ENCODE results near the gene TM9SF1.

- TF ChIP-seq, protein P1, sequence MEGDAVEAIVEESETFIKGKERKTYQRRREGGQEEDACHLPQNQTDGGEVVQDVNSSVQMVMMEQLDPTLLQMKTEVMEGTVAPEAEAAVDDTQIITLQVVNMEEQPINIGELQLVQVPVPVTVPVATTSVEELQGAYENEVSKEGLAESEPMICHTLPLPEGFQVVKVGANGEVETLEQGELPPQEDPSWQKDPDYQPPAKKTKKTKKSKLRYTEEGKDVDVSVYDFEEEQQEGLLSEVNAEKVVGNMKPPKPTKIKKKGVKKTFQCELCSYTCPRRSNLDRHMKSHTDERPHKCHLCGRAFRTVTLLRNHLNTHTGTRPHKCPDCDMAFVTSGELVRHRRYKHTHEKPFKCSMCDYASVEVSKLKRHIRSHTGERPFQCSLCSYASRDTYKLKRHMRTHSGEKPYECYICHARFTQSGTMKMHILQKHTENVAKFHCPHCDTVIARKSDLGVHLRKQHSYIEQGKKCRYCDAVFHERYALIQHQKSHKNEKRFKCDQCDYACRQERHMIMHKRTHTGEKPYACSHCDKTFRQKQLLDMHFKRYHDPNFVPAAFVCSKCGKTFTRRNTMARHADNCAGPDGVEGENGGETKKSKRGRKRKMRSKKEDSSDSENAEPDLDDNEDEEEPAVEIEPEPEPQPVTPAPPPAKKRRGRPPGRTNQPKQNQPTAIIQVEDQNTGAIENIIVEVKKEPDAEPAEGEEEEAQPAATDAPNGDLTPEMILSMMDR (conservative IDR thresholded peaks at IDR 0.05; ENCODE audit: low read depth, low read length), result no peak
- TF ChIP-seq EZH2 (IDR thresholded peaks at IDR 0.05; ENCODE audit: borderline replicate concordance, low read depth, low read length, poor library complexity, severe bottlenecking), result no peak
Observed at GRCh38 chr14:24159777-24160498, 35.3 kb downstream of the TM9SF1 start.
